Liver (tissue), 9 donors: ENCODE data around the gene TSPAN17. TPM values are rescaled to one million over a fixed set of nuclear protein-coding genes. Genes with fewer than 3 reads are reported as not detected.

ENCODE experiments used
- DNase-seq: peaks from one replicate; pipeline ENCODE4 v3.0.0-alpha.2; 2017; ENCODE audit warnings: low spot score
- H3K27ac ChIP-seq, 2 donors: one replicate each; pipeline ENCODE4 v1.7.0; 2013; ENCODE audit warnings: inconsistent platforms in 2 of 2, low read length in 2 of 2, control low read depth in 1 of 2, low read depth in 1 of 2, mild to moderate bottlenecking in 1 of 2
- H3K27me3 ChIP-seq, 4 donors: one replicate each; pipeline versions ENCODE4 v1.6.1 to v1.7.0; 2013; ENCODE audit warnings: low read length in 3 of 4, inconsistent platforms in 1 of 4, mild to moderate bottlenecking in 1 of 4, moderate library complexity in 1 of 4; ENCODE audit not compliant: control insufficient read depth in 4 of 4, insufficient read depth in 4 of 4
- H3K36me3 ChIP-seq, 4 donors: one replicate each; pipeline versions ENCODE4 v1.6.1 to v1.7.0; 2013; ENCODE audit warnings: low read length in 3 of 4, mild to moderate bottlenecking in 3 of 4, low read depth in 1 of 4, moderate library complexity in 1 of 4; ENCODE audit not compliant: control insufficient read depth in 4 of 4, insufficient read depth in 3 of 4
- H3K4me1 ChIP-seq, 4 donors: one replicate each; pipeline versions ENCODE4 v1.6.1 to v1.7.0; 2013; ENCODE audit warnings: low read length in 3 of 4, mild to moderate bottlenecking in 3 of 4, moderate library complexity in 1 of 4; ENCODE audit not compliant: control insufficient read depth in 4 of 4, insufficient read depth in 4 of 4
- H3K4me3 ChIP-seq, 3 donors: one replicate each; pipeline versions ENCODE4 v1.6.1 to v1.7.0; 2013; ENCODE audit warnings: low read length in 3 of 3, control low read depth in 1 of 3, low read depth in 1 of 3, mild to moderate bottlenecking in 1 of 3
- H3K9ac ChIP-seq, 2 donors: one replicate each; pipeline ENCODE4 v1.7.0; 2013; ENCODE audit warnings: low read length in 2 of 2, mild to moderate bottlenecking in 2 of 2, moderate library complexity in 2 of 2, control low read depth in 1 of 2, low read depth in 1 of 2
- H3K9me3 ChIP-seq, 4 donors: one replicate each; pipeline versions ENCODE4 v1.6.1 to v1.7.0; 2013; ENCODE audit warnings: low read length in 3 of 4; ENCODE audit not compliant: control insufficient read depth in 4 of 4
- ATF3 ChIP-seq: IDR thresholded peaks from 2 replicates; pipeline ENCODE4 v1.6.1; 2016; ENCODE audit warnings: antibody characterized with exemption
- EGR1 ChIP-seq, 2 donors: IDR thresholded peaks; 2 replicates each; pipeline ENCODE4 v1.6.1; 2016 to 2018; ENCODE audit warnings: antibody characterized with exemption in 2 of 2, low read depth in 2 of 2
- FOXA2 ChIP-seq: IDR thresholded peaks from 2 replicates; pipeline ENCODE4 v1.6.1; 2016; ENCODE audit warnings: antibody characterized with exemption
- GABPA ChIP-seq, 2 donors: IDR thresholded peaks in 1 of 2; conservative IDR thresholded peaks in 1 of 2; 2 replicates each; pipeline ENCODE4 v1.6.1; 2016; ENCODE audit warnings: antibody characterized with exemption in 2 of 2, mild to moderate bottlenecking in 1 of 2, moderate library complexity in 1 of 2
- HNF4A ChIP-seq, 2 donors: conservative IDR thresholded peaks; 2 replicates each; pipeline ENCODE4 v1.6.1; 2016; ENCODE audit warnings: antibody characterized with exemption in 2 of 2, mild to moderate bottlenecking in 2 of 2
- HNF4G ChIP-seq: IDR thresholded peaks from 2 replicates; pipeline ENCODE4 v1.6.1; 2016; ENCODE audit warnings: antibody characterized with exemption
- JUND ChIP-seq, 2 donors: IDR thresholded peaks; 2 replicates each; pipeline ENCODE4 v1.6.1; 2016; ENCODE audit warnings: antibody characterized with exemption in 2 of 2
- NR2F2 ChIP-seq: IDR thresholded peaks from 2 replicates; pipeline ENCODE4 v1.6.1; 2016; ENCODE audit warnings: antibody characterized with exemption
- RAD21 ChIP-seq, 2 donors: IDR thresholded peaks; 2 replicates each; pipeline ENCODE4 v1.6.1; 2016; ENCODE audit warnings: antibody characterized with exemption in 2 of 2, mild to moderate bottlenecking in 2 of 2
- REST ChIP-seq: IDR thresholded peaks from 2 replicates; pipeline ENCODE4 v1.6.1; 2016; ENCODE audit warnings: antibody characterized with exemption, mild to moderate bottlenecking
- RXRA ChIP-seq, 2 donors: IDR thresholded peaks; 2 replicates each; pipeline ENCODE4 v1.6.1; 2017 to 2018; ENCODE audit warnings: antibody characterized with exemption in 2 of 2, mild to moderate bottlenecking in 1 of 2
- SP1 ChIP-seq: IDR thresholded peaks from 2 replicates; pipeline ENCODE4 v1.6.1; 2018; ENCODE audit warnings: antibody characterized with exemption, mild to moderate bottlenecking
- TAF1 ChIP-seq: conservative IDR thresholded peaks from 2 replicates; pipeline ENCODE4 v1.6.1; 2016; ENCODE audit warnings: antibody characterized with exemption, mild to moderate bottlenecking
- YY1 ChIP-seq: IDR thresholded peaks from 2 replicates; pipeline ENCODE4 v1.6.1; 2016; ENCODE audit warnings: antibody characterized with exemption, mild to moderate bottlenecking
- WGBS: extraction: QIAGEN DNeasy Blood & Tissue Kit; methylation state at CpG from one replicate; pipeline ENCODE4 v1.1.7; 2013; 5-methylcytosine and 5-hydroxymethylcytosine counted together
- polyA plus RNA-seq, 2 donors: library from polyadenylated mRNA; stranded (reverse) in 1 of 2; unstranded in 1 of 2; fragments of 200-250 nt in 1 of 2; fragments of >200 nt in 1 of 2; fragmentation: Nextera tagmentation in 1 of 2; extraction: Ambion mirVana in 1 of 2; gene quantifications; one replicate each; pipeline versions ENCODE4 v1.2.1 to v1.2.3, GENCODE V29; 2013 to 2015
- total RNA-seq, 2 donors: library from RNA; depleted of rRNA; stranded (reverse); fragments of >200 nt; gene quantifications; one replicate each; pipeline ENCODE4 v1.2.3, GENCODE V29; 2014
- TF ChIP-seq, protein P1 (sequence below): IDR thresholded peaks from 2 replicates; pipeline ENCODE4 v1.6.1; 2016; ENCODE audit warnings: antibody characterized with exemption
- TF ChIP-seq, protein P2 (sequence below): IDR thresholded peaks from 2 replicates; pipeline ENCODE4 v1.6.1; 2016; ENCODE audit warnings: antibody characterized with exemption
- TF ChIP-seq, protein P3 (sequence below): fragments of 150-350 bp; IDR thresholded peaks from 2 replicates; pipeline ENCODE4 v1.5.1; 2017; ENCODE audit warnings: improper control_type of control experiment, low read depth, low read length; ENCODE audit not compliant: missing input control
- donor health status: healthy.
- donor health status: healthy.
- donor health status: healthy.
- donor health status: healthy.
- donor health status: healthy.

The TSPAN17 gene
- total and polyA plus RNA-seq, 4 donors, result 5.7 to 43.4 (median 16.2) TPM

- no peak for DNase-seq
- TF ChIP-seq FOXA2 (no peak), SP1 (no peak), EGR1 (IDR thresholded peaks at IDR 0.05; ENCODE audit: low read depth in 2 of 2) (no peak), GABPA (IDR thresholded peaks at IDR 0.05 in 1 of 2, conservative IDR thresholded peaks at IDR 0.05 in 1 of 2) (no peak), RXRA (IDR thresholded peaks at IDR 0.05) (no peak), YY1 (no peak), NR2F2 (no peak), REST (no peak), JUND (IDR thresholded peaks at IDR 0.05) (no peak), ATF3 (no peak), TAF1 (no peak), RAD21 (IDR thresholded peaks at IDR 0.05) (no peak), HNF4A (conservative IDR thresholded peaks at IDR 0.05) (no peak), HNF4G (no peak)
- TF ChIP-seq, protein P1, sequence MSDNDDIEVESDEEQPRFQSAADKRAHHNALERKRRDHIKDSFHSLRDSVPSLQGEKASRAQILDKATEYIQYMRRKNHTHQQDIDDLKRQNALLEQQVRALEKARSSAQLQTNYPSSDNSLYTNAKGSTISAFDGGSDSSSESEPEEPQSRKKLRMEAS, result no peak
- TF ChIP-seq, protein P2, sequence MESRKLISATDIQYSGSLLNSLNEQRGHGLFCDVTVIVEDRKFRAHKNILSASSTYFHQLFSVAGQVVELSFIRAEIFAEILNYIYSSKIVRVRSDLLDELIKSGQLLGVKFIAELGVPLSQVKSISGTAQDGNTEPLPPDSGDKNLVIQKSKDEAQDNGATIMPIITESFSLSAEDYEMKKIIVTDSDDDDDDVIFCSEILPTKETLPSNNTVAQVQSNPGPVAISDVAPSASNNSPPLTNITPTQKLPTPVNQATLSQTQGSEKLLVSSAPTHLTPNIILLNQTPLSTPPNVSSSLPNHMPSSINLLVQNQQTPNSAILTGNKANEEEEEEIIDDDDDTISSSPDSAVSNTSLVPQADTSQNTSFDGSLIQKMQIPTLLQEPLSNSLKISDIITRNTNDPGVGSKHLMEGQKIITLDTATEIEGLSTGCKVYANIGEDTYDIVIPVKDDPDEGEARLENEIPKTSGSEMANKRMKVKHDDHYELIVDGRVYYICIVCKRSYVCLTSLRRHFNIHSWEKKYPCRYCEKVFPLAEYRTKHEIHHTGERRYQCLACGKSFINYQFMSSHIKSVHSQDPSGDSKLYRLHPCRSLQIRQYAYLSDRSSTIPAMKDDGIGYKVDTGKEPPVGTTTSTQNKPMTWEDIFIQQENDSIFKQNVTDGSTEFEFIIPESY, result no peak
- TF ChIP-seq, protein P3, sequence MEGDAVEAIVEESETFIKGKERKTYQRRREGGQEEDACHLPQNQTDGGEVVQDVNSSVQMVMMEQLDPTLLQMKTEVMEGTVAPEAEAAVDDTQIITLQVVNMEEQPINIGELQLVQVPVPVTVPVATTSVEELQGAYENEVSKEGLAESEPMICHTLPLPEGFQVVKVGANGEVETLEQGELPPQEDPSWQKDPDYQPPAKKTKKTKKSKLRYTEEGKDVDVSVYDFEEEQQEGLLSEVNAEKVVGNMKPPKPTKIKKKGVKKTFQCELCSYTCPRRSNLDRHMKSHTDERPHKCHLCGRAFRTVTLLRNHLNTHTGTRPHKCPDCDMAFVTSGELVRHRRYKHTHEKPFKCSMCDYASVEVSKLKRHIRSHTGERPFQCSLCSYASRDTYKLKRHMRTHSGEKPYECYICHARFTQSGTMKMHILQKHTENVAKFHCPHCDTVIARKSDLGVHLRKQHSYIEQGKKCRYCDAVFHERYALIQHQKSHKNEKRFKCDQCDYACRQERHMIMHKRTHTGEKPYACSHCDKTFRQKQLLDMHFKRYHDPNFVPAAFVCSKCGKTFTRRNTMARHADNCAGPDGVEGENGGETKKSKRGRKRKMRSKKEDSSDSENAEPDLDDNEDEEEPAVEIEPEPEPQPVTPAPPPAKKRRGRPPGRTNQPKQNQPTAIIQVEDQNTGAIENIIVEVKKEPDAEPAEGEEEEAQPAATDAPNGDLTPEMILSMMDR, result no peak
- WGBS, result 47% methylated on average over 31 of the region's 31 CpGs
- no peak overlapping the region for H3K9ac ChIP-seq
- H3K27ac ChIP-seq, result no peak overlapping the region
- no peaks in the 10 kb centered on the region for H3K36me3 ChIP-seq
- H3K27me3 ChIP-seq, result peaks cover 2 to 13% (median 7%) of the 10 kb centered on the region in 4 donors
- no peaks in the 10 kb centered on the region for H3K4me1 ChIP-seq
- no peak overlapping the region for H3K4me3 ChIP-seq
- no peaks in the 10 kb centered on the region for H3K9me3 ChIP-seq
Measured at GRCh38 chr5:176679365-176680225, 32.3 kb downstream of the TSPAN17 start.
